CD4-positive, alpha-beta T cell treated with Interferon gamma for 1 hour (primary cell): ENCODE data around the gene RIPOR1.
A peak's percentile ranks its signal among the peaks of the same experiment; 100 is the strongest.

Experiments
- DNase-seq: peaks from one replicate; pipeline ENCODE4 v3.0.0-alpha.2; 2020

Gene RIPOR1

DNA sequence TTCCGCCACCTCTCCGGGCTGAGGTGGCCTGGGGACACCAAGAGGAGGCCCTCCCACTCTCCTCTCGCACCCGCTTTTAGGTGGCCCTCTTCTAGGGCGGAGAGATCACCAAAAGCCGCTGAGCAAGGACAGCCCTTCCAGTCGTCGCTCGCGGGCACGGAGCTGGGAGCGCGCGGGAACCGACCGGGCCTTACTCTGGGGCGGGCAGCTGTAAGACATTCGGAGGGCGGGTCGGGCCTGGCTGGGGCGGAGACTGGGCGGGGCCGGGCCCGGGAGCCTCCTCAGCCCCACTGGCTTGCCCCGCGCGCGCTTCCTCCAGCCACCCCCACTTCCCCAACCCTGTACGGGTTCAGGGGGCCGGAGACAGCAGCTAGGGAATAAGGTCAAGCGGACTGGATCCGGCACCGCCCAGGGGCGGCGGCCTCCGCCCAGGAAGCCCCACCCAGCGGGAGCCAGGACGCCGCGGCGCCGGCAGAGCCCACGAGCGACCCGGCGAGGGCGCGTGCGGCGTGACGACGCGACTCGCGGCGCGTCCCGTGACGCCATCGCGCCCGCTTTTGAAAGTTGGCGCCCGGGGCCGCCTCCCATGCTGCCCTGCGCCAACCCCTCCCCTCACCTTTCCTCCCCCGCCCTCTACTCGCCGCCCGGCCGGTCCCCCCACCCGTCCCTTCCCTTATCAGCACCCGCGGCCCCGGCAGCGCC lies 33.3 kb downstream of the RIPOR1 start:
- peak; percentile 99 for DNase-seq

DNA sequence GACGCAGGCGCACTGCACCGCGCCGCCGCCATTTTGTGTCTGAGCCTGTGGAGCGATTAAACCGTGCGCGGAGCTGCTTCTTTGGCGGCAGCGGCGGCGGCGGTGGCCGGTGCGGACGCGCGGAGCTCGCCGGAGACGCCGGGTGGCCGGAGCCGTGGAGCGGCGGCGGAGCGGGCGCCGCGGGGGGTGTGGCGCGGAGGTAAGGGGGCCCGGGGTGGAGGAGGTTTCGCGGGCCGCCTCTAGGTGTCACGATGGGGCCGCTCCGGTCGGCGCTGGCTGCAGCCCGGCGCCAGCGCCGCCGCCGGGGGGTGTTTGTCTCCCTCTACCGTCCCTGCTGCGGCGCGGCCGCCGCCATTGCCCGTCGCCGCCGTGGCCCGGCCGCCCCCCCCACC lies 33.9 kb downstream of the RIPOR1 start, which contains the start of gene CTCF:
Gene CTCF, plus strand, starts transcription at position 1 of the 392 bp plus-strand sequence. CDS start 48,307 bp downstream, outside the sequence.
- DNase-seq: peak; percentile 87

DNA sequence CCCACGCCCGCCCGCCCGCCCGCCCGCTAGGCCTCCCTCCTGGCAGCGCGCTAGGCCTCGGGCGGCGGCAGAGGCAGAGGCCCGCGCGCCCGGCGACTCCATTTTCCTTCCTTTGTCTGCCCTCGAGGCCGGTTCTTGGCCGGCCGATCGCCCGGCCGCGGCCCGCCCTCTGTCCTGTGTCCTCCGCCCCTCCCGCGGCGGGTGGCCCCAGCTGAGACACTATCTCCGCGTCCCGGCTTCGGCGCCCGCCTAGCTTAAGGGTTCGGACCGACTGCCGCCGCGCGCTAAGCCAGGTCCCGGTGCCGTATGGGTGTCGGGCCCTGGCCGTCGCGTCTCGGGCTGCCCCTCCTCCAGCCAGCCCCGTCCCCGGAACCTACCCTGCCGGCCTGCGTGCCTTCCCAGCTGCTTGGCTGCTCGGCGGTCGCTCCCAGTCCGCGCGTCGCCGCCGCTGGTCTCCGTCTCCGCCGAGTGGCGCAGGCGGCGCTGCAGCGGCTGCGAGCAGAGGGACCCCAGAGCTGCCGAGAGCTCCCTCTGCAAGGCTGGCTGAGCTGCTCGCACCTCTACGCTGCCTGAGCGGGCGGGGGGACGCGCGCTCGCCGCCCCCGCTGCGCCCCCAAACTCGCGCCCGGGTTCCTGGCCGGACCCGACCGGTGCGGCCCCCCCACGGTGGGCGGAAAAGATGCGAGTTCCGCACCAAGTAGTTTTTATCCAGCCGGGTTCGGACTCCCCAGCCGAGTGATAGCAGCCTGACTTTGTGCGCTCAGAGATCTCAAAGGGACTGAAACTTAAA lies 34.5 kb downstream of the RIPOR1 start:
- peak; percentile 66 for DNase-seq

DNA sequence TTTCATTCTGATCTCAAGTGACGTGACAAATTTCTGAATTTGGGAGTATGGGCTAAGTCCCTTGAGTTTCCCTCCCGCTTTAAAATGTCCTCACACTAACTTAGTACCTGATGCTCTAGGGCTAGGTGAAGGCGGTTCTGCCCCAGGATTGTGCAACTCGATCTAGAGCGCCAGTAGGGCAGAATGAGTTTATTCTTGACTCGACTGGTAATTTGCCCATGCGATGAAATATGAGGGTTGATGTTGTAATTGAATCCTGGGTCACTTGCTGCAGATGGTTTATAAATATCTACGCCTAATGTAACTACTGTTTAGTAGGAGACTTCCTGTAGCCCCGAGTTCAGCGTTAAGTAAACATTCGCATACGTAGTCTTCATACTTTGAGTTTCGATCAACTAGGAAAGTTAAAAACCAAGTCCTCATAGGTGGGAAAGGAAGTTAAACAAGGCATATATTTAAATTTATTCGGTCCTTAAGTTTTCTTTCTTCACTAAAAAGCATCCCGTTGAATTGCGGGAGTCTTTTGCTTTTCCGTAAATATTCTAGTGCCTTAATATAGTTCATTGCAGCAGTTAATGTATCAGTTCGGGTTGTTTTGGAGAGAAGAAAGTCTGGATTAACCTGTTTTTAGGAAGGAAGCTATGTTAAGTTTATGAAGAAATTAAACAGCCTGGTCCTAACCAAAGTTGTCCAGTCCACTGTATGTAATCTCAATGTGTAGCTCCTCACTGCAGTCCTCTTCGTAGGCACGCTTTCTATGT lies 35.3 kb downstream of the RIPOR1 start:
- DNase-seq: no peak

DNA sequence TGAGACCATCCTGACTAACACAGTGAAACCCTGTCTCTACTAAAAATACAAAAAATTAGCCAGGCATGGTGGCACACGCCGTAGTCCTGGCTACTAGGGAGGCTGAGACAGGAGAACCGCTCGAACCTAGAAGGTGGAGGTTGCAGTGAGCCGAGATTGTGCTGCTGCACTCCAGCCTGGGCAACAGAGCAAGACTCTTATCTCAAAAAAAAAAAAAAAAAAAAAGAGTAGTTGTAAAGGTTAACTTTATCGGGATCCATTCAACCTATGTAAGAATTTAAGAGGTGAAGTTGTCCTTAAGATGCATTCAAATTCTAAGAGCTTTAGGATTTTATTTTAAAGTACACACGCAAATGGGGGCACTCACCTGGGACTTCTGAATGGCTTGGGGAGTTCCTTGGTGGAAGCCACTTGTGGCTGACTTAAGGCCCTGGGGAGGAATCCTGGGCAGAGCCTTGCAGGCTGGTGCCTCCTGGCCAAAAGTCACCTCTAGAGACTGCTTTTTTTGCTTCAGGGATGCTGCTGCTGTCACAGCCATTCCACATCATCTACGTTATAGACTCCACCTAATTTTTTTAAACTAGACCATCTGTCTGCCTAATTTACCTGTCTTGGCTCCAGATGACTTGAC lies 37.0 kb downstream of the RIPOR1 start:
- no peak for DNase-seq

DNA sequence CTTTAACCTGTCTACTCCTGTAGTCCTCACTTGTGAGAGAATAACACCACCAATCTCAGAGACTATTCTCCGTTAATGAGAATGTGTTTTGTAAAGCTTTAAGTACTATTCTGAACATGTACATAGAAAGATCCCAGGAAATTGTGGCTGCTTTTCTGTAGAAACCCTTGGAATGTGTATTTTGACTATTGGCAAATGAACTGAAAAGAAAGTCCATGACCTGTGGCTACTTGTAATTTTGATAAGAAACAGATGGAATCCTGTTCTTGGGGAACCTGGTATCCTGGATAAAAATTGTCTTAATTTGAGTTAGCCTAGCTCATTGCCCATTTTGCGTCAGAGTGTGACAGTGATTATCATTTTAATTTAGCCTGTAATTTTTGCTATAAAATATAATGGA lies 42.8 kb downstream of the RIPOR1 start:
- no peak for DNase-seq

DNA sequence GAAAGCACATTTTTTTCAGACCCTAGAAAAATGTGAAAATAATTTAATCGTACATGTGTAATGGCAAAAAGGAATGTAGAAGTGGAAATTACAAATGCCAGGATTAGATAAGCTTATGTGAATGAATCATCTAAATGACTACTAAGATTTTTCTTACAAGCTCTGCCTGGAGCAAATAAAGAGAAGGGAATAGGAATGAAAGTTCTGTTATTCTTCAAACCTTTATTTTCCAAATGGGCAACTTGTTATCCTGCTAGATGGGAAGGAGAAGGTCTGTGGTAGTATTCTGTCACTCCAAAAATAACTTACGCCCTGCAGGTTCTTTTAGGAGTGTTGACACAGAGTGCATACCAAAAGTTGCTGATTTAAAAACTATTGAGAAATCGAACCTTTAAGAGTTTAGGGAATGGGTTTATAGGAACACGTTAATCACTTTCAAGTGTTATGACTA lies 43.4 kb downstream of the RIPOR1 start:
- no peak for DNase-seq

DNA sequence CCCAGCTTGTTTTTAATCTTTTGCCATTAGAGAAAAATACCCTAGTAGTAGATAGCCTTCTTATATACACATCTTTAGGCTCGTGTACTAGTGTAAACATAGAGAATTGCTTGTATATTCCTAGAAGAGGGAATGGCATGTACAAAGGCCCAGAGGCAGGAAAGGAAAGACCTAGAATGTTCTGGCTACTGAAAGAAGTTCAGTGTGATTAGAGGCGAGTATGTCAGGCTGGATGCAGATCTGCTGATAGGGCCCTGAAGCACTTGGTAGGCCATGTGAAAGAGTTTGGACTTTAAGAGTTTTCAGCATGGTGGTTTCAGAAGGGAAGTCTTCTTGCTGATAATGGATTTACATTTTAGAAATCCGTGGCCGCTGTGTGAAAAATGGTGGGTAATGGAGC lies 51.1 kb downstream of the RIPOR1 start:
- DNase-seq: no peak

DNA sequence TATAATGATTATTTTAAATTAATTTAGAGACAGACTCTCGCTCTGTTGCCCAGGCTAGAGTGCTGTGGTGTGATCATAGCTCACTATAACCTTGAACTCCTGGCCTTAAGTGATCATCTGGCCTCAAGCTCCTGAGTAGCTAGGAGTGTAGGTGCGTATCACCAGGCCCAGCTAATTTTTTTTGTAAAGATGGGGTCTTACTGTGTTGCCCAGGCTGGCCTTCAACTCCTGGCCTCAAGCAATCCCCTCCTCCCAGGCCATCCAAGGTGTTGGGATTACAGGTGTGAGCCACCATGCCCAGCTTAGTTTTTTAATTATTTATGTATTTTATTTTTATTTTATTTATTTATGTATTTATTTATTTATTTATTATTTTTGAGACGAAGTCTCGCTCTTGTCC lies 51.6 kb downstream of the RIPOR1 start:
- DNase-seq: no peak

DNA sequence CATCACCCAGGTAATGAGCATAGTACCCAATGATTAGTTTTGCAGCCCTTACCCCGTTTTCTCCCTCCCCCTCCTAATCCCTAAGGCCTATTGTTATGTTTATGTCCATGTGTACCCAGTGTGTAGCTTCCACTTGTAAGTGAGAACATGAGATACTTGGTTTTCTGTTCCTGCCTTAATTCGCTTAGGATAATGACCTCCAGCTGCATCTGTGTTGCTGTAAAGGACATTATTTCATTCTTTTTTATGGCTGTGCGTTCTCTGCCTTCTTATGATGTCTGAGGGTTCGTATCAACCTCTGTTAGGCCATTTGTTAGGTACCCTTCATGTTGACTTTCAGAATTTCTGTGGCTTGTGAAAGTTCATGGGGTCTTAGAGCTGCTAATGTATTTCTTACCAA lies 64.7 kb downstream of the RIPOR1 start:
- DNase-seq: no peak

DNA sequence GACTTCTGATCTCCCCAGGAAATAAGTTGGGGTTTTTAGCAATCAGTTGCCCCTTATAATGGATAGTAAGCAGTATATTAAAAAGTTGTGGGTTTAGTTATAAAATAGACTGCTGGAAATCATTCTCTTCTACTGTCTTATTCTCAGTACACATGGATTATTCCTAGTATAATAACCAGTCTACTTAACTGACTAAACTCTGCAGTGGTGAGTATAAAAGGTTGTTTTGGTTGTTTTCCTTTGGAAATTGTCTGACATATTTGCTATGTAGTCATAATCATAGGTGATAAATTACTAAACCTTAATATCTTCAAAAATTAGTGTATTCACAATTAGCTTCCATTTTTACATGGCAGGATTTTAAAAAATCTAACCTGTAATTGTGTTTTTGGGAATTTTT lies 65.1 kb downstream of the RIPOR1 start:
- DNase-seq: no peak

DNA sequence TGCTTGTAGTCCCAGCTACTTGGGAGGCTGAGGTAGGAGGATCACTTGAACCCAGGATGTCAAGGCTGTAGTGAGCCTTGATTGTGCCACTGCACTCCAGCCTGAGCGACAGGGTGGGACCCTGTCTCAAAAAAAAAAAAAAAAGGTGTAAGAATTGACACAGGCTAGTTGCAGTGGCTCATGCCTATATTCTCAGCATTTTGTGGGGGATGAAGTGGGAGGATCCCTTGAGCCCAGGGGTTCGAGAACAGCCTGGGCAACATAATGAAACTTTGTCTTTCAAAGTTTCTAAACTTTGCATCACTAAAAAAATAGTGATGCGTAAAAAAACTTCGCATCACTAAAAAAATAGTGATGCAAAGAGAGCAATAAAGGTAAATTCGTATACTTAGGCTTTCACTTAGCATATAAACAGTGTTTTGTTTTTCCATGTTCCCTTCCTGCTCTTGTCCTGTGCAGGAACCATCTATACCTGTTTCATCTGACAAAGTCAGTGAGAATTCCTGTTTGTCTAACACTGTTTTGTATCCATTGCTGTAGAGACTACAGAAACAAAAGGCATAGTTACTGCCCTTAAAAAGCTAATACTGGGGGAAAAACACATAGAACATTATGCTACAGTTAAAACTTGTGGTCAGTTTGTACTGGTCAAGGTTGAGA lies 65.8 kb downstream of the RIPOR1 start:
- no peak for DNase-seq

DNA sequence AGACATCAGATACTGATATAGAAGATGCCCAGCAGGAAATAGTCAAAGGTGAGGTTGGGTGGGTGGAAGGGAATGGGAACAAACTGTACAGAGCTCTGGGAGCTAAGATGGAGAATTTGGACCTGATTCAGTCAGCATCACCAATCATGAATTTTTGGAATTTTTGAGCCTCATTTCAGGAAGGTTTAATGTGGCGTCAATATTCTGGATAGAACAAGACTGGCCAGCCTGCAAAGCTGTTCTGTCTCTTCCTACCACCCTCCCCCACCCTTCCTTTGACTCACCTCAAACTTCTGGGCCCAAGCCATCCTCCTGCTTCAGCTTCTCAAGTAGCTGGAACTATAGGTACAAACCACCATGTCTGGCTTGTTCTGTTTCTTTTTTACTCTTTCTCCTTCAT lies 66.3 kb downstream of the RIPOR1 start:
- DNase-seq: no peak
